HG03175 (cell line): ENCODE results near the gene OR9A4.
"Not testable (repeated sequence)": the region's sequence is repeated elsewhere in the genome, so short reads cannot be mapped to it uniquely, and the experiment has no call there.

Experiments used
- ATAC-seq: cut with Tn5 transposase; IDR thresholded peaks from one replicate; pipeline ENCODE4 v1.9.1; 2021; ENCODE audit warnings: mild to moderate bottlenecking, moderate library complexity; ENCODE audit not compliant: unreplicated experiment

OR9A4 gene, protein sequence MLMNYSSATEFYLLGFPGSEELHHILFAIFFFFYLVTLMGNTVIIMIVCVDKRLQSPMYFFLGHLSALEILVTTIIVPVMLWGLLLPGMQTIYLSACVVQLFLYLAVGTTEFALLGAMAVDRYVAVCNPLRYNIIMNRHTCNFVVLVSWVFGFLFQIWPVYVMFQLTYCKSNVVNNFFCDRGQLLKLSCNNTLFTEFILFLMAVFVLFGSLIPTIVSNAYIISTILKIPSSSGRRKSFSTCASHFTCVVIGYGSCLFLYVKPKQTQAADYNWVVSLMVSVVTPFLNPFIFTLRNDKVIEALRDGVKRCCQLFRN

DNA sequence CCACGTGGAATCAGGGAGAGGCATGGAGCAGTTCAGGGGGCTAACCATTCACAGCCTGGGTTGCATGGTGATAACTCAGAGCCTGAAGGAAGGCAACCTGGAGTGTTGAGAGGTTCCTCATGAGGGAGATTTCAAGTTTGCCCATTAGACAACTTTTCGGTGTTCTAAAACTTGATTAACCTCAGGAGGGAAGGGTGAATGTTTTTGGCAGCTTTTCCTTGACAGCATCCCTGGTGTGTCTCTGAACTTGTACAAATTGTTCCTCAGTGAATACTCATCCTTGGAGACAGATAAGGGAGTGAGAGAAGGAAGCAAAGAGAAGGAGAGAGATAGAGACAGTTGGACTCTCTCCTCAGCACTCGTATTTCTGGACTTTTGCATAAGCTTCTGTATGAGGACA, at the start of gene OR9A4:
Gene OR9A4, plus strand, starts transcription at position 301 of the 400 bp plus-strand sequence. CDS start 2,477 bp downstream, outside the sequence.
- ATAC-seq, result no peak

DNA sequence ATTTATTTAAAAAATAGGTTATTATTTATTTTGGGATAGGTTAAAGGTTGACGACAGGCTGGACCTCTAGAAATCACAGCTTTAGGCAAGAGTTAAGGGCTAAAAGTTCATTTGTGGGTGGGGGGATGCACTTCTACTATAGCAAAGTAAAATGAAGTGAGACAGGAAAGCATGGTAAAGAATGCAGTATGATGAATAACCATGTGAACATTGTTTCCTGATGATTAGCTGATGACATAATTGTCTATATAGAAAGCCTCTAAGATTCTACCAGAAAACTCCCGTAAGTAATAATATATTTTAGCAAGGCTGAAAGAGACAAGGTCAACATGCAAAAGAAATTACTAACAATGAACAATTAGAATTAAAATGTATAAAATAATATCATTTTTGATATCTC, 49.2 kb upstream of the OR9A4 start:
- ATAC-seq, result no peak

DNA sequence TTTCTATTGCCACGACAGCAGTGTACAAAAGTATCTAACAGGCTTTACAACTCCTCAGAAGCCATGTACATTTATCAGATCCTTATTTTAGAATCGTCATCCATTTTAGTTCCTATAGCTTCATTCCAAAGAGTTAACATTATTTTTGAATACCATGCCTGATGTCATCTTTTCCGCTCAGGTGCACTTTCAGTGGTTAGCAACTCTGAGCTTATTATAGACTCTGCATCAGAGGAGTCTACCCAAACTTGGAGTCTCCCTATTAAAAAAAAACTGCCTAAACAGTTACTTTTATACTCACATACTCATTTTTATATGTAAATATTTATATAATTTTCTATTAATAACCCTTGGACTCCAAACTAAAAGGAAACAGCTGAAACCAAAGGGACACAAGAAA, 43.3 kb upstream of the OR9A4 start:
- no peak for ATAC-seq

DNA sequence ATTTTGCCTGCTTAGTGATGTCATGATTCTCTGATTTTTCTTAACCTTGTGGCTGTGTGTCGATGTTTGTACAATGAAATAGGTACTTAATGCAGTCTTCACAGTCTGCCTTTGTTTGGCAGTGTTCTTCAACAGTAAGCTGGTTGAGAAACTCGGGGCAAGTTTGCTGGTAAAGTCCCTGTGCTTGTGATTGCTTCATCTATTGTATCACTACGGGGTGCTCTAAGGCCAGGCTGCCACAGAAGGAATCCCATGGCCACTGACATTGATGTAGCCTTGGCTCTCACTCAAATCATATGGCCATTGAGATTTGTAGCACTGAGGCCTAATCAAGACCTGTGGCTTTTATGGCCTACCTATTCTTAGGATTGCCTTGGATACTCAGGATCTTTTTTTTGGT, 41.4 kb upstream of the OR9A4 start:
- no peak for ATAC-seq

DNA sequence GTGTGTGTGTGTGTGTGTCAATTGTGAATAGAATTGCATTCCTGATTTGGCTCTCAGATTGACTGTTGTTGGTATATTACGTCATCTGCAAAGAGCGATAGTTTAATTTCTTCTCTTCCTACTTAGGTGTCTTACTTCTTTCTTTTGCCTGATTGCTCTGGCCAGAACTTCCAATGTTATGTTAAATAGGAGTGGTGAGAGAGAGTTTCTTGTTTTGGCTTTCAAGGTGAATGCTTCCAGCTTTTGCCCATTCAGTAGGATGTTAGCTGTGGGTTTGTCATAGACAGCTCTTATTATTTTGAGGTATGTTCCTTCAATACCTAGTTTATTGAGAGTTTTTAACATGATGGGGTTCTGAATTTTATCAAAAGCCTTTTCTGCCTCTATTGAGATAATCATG, 40.7 kb upstream of the OR9A4 start:
- ATAC-seq, result no peak

DNA sequence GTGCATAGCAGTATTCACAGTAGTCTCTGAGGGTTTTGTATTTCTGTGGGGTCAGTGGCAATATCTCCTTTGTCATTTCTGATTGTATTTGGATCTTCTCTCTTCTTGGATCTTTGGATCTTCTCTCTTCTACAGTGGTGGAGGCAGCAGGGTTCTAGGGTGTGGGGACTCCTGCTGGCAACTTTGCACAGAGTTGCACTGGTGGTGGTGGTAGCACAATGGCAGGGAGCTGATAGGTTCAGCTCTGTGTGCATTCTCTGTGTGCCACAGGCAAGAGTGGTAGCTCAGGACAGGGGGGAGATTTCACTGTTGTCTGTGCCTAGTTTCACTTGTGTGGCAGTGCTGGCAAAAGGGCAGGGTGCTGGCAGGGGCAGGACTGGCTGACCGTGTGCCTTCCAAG, 39.8 kb upstream of the OR9A4 start:
- ATAC-seq, result no peak

DNA sequence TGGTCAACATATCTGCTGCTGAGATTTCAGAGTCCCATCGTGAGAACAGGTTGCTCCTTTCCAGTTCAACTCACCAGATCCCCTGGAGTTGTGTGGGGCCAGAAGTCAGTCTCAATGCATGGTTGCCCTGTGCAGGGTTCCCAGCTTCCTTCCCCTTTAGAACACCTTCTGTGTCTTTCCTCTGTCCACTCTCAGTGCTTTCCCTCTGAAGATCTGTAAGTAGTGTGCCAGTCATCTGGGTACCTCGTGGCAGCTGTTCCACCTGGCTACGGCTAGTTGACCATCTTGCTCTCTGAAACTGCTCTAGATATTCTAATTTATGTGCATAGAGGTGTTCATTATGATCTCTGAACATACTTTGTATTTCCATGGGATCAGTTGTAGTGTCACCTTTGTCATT, 38.8 kb upstream of the OR9A4 start:
- ATAC-seq, result no peak

DNA sequence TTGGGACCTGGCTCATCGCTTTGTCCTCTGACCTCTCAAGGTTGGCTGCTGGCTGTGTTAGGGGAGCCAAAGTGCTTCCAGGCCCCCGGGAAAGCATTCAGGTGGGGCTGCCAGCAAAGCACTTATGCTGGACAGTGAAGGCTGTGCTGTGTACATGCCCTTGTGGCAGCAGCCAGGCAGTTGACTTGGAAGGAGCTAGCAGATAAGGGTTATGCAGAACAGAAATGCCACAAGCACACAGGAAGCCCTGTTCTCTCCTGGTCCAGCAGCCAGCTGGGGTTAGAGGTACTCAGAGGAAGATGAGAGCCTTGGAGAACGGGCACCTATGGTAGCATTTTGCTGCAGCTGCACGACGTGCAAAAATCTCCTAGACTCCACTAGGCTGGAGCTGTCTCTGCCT, 35.2 kb upstream of the OR9A4 start:
- ATAC-seq, result no peak

DNA sequence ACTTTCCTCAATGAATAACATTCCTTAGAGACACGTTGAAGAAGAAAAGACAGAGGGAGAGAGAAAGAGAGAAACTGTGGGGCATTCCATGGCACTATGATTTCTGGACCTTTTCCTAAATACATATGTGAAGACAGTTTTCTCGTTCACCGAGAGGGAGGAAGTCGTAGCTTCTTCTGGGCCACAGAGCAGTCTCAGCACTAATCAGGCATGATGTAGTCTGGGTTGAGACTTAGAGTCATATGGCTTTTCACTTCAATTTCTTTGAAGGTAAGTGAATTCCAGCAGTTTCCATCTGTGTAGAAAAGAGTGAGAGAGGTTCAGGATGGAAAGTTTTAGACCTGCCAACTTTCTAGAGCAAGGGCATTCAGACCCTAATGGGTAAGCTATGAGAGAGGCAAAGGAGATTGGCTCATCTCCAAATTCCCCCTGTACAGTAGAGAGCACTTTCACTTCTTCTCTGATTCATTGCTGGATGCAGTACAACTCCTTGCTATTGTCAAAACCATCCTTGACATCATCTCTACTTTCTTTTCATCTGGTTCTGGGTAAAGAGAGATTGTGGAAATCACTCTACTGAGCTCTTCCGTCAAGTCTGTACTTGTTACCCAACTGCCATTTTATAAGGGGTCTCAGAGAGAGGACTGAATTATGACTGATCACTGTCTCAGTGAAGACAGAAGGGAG, 31.5 kb upstream of the OR9A4 start:
- peak; percentile 59 for ATAC-seq

DNA sequence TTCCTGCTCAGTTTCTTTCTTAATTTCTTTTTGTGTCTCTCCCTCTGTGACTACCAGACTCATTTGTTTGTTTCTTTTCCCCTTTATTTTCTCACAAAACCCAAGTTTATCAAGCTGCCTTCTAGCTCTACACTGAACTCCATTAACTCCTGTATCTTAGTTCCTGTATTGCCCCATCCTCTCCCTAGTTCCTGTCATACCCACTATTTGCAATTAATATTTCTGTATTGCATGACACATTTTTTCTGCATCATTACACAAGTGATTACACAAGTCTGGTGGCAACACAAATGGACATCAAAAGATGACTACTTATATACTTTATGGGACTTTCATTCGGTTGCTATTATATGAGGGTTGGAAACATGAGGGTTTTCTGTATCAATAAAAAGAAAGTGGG, 26.9 kb upstream of the OR9A4 start:
- ATAC-seq, result no peak

DNA sequence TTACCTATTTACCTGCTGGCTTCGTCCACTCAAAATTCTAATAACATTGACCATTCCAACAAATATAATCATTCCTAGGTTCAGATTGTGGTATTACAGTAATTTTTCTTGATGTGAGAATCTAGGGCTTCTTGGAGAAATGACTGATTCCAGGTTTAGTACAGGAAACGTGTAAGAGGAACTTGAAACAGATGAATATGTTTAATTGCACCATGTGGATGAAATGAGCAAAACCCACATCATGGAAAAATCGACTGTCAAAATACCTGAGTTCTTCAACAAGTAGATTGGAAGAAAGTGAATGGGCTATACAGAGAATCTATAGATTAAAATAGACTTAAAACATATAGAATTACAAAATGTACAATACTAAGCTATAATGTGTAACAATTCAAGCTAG, 24.9 kb upstream of the OR9A4 start:
- no peak for ATAC-seq

DNA sequence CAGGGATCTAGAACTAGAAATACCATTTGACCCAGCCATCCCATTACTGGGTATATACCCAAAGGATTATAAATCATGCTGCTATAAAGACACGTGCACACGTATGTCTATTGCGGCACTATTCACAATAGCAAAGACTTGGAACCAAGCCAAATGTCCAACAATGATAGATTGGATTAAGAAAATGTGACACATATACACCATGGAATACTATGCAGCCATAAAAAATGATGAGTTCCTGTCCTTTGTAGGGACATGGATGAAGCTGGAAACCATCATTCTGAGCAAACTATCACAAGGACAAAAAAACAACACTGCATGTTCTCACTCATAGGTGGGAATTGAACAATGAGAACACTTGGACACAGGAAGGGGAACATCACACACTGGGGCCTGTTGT, 16.8 kb upstream of the OR9A4 start:
- ATAC-seq, result not testable (repeated sequence)

DNA sequence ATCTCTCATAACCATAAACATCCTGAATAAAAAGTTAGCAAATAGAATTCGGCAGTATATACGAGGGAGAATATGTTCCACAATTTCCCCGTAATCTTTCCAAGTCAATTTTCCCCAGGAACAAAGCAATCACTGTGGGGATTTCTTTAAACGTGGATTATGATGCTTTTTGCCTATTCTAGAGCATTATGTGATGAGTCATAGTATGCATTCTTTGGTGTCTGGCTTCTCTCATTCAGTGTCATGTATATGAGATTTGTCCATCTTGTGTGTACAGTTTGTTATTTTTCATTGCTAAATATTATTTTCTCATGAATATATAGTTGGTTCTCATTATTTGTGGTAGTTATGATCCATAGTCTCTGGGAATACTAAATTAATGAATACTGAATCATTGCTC, 9.9 kb upstream of the OR9A4 start:
- ATAC-seq, result no peak

DNA sequence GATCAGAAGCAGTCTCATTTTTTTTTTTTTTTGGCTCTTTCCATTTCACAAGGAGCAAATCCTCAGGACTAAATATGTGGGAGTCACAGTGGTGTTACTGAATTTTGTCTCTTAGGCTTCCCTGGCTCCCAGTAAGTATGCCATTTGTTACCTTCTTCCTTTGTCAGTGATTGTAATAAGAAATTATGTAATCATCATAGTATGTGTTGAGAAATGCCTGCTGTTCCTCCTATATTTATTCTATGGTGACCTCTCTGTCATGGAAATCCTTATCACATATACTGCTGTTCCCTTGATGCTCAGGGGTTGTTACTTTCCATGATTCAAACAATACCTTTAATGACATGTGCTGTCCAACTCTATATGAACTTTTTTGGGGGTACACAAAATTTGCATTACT, 4.8 kb upstream of the OR9A4 start:
- no peak for ATAC-seq

DNA sequence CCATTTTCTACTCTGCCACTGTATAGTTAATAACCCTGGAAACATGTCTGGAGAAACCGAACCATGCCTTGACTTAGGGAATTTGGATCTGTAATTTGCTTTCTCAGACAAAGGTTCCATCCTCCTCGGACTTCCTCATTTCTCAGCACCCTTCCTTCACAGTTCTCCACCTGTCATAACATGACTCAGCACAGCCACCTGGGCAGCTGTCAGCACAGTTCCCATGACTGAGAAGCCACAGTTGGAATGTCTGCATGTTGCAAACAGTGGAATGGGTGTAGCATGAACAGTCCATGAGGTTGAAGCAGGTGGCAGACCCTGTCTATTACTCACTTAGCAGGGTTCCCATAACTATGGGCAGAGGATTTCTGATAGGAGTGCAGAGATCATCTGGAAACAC, 634 bp upstream of the OR9A4 start:
- ATAC-seq, result peak; percentile 47

DNA sequence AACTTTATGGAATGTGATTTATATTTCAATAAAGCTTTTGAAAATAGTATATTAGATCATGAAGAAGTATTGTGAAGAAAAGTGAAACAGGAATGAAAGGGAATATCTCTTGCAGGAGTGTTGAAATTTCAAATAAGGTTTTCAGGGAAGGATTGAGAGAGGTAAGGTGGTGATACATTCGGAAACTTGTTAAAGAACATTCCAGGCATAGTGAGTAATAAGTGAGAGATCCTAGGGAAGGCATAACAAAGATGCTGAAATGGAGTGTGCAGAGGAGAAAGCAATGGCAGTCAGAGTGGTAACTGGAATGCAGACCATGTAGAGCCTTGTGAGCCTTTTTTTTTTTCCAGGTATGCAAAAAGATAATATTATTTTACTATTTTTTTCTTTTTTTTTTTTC, 4.1 kb downstream of the OR9A4 start:
- no peak for ATAC-seq

DNA sequence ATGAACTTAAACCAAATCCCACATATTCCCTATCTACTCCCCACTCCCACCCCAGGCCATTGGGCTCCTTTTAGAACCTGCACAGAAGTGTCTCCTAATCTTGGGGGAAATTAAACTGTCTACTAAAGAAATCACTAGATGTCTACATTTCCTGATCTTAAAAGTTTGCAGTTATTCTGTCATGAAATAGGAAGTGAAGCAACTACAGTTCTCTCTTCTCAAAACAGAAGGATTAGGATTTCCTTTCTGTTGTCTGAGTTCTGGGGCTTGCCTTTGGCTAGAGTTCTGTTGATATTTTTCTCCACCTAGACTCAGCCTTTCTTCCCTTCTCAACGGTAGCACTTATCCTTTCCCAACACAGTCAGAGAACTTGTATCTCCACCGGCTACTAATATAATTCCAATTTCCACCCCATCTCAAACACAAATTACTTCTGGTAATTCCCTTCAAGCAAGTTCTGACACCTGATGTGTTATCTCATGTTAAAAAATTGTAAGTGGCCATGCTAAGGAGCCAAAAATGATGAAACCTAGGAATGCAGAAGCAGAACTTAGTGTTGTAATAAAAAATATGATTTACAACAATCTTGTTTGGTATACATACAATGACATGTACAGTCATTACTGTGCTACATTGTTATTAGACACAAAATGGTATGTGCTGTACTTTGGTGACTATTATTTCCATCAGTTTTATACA, 12.1 kb downstream of the OR9A4 start:
- ATAC-seq, result no peak

DNA sequence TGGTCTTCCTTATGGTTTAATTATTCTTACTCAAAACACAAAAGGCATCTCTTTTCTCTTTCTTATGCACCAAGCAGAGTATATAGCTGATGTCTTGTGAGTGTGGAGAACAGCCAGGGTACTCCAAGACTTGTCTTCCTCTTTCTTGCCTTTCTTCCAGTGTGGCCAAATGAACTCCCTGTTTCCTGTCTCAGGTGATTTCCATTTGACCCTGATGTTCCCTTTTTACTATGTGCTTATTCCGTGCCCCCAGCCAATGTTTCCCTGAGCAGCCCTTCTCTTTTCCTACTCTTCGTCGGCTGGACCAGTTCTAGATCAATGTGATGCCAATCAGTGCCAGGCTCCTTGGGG, 12.6 kb downstream of the OR9A4 start:
- ATAC-seq, result no peak

DNA sequence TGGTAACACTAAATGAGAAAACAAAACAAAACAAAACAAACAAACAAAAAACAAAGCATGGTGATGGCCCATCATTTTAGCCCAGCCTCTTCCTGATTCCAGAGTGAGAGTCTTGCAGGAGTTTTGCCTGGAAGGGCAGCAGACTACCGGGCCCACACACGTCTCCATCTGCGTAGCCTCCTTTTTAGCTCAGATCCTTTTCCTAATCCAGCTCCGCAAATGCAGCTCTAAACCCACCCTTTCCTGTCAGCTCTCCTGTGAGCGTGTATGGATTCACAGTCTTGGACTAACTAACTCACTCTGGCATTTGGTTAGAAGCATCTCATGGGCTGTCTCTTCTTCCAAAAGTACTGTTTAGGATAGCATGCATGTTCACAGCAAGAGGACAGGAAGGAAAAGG, 14.0 kb downstream of the OR9A4 start:
- ATAC-seq, result no peak

DNA sequence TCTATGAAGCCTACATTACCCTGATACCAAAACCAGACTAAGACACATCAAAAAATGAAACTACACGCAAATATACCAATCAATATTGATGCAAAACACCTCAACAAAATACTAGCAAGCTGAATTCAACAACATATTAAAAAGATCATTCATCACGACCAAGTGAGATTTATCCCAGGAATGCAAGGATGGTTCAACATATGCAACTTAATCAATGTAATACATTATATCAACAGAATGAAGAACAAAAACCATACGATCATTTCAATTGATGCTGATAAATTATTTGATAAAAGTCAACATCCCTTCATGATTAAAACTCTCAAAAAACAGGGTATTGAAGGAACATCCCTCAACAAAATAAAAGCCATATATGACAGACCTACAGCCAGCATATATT, 24.9 kb downstream of the OR9A4 start:
- ATAC-seq, result no peak

DNA sequence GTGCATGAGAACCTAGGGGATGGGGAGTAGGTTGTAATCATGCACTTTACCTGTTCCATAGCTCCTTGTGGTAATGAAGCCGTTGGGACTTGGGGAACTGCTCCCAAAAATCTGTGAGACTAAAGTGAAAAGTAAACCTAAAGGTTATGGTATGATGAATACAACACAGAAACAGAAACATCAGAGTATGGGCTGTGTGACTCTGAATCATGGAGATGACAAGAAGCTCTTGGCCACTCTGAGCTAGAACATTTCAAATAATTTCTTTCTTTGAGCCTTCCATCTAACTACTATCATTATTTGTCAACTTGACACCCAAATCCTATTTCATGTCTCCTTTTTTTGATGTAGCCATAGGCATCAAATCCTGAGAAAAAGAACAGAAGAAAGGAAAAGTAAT, 27.6 kb downstream of the OR9A4 start:
- ATAC-seq, result no peak

DNA sequence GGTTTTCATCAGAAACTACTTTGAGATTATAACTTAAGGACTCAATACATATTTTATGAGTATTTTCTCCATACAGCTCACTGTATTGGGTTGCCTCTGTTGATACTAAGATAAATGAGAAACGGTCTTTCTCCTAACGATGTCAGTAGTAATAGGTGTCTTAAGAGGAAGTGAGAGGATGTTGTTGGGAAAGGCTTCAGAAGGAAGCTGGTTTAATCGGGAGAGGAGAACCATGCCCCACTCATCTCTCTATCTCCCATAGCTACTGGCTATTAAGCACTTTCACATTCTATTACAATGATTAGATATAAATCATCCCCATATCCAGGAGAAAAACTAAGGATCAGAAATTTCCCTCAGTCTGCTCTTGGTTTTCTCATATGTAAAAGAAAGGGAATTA, 28.6 kb downstream of the OR9A4 start:
- no peak for ATAC-seq
